HepG2 (cell line): Measurements from ENCODE around the gene PTGDS. TPM values are rescaled to one million over a fixed set of nuclear protein-coding genes. Genes with fewer than 3 reads are reported as not detected.
A peak's percentile ranks its signal among the peaks of the same experiment; 100 is the strongest.

Experiments used
- IKZF4 ChIP-seq: sonication (generic); formaldehyde crosslinking; IDR thresholded peaks from 2 replicates; pipeline ENCODE4 v1.5.1; 2020; ENCODE audit warnings: borderline replicate concordance, mild to moderate bottlenecking, low read depth, missing genetic modification reagents; ENCODE audit errors: not compliant biosample characterization
- MAF1 ChIP-seq: sonication (generic); formaldehyde crosslinking; IDR thresholded peaks from 2 replicates; pipeline ENCODE4 v1.5.0; 2020; ENCODE audit warnings: missing genetic modification reagents, borderline replicate concordance
- PAX8 ChIP-seq: sonication (generic); formaldehyde crosslinking; IDR thresholded peaks from 2 replicates; pipeline ENCODE4 v1.8.0; 2022; ENCODE audit warnings: mild to moderate bottlenecking, missing genetic modification reagents, borderline replicate concordance
- PHF21A ChIP-seq: sonication (generic); formaldehyde crosslinking; IDR thresholded peaks from 2 replicates; pipeline ENCODE4 v1.5.0; 2020; ENCODE audit warnings: mild to moderate bottlenecking, missing genetic modification reagents
- POLR2G ChIP-seq: fragments of 200-400 bp; formaldehyde crosslinking; IDR thresholded peaks from 2 replicates; pipeline ENCODE4 v1.6.1; 2018; ENCODE audit warnings: mild to moderate bottlenecking, low read depth, low read length, moderate library complexity
- RBFOX2 ChIP-seq: fragments of 200-400 bp; formaldehyde crosslinking; IDR thresholded peaks from 2 replicates; pipeline ENCODE4 v1.6.1; 2017; ENCODE audit warnings: low read depth, mild to moderate bottlenecking, low read length
- TMF1 ChIP-seq: sonication (generic); formaldehyde crosslinking; IDR thresholded peaks from 2 replicates; pipeline ENCODE4 v1.8.1; 2022; ENCODE audit warnings: low read depth, missing genetic modification reagents
- ZNF160 ChIP-seq: sonication (generic); formaldehyde crosslinking; IDR thresholded peaks from 2 replicates; pipeline ENCODE4 v1.8.0; 2022; ENCODE audit warnings: mild to moderate bottlenecking, inconsistent platforms, missing genetic modification reagents
- ZNF34 ChIP-seq: sonication (generic); formaldehyde crosslinking; IDR thresholded peaks from 2 replicates; pipeline ENCODE4 v1.4.0; 2020; ENCODE audit warnings: mild to moderate bottlenecking, missing genetic modification reagents, borderline replicate concordance
- ZNF431 ChIP-seq: sonication (generic); formaldehyde crosslinking; IDR thresholded peaks from 2 replicates; pipeline ENCODE4 v1.9.0; 2022; ENCODE audit warnings: missing genetic modification reagents, low read depth, mild to moderate bottlenecking, borderline replicate concordance
- ZNF672 ChIP-seq: sonication (generic); formaldehyde crosslinking; IDR thresholded peaks from 2 replicates; pipeline ENCODE4 v1.8.1; 2022; ENCODE audit warnings: missing genetic modification reagents
- ZNF775 ChIP-seq: sonication (generic); formaldehyde crosslinking; IDR thresholded peaks from 2 replicates; pipeline ENCODE4 v1.4.0; 2020; ENCODE audit warnings: missing genetic modification reagents, mild to moderate bottlenecking, moderate library complexity, borderline replicate concordance
- ZNF777 ChIP-seq: sonication (generic); formaldehyde crosslinking; IDR thresholded peaks from 2 replicates; pipeline ENCODE4 v1.4.0; 2020; ENCODE audit warnings: missing genetic modification reagents
- polyA plus RNA-seq, 8 experiments: library from polyadenylated mRNA; depleted of rRNA in 3 of 8; stranded (reverse) in 7 of 8; unstranded in 1 of 8; fragments of >200 nt; fragmentation: Illumina TruSeq in 4 of 8; extraction: Trizol in 4 of 8; gene quantifications; 2 replicates each; pipeline versions ENCODE4 v1.2.1 to v1.2.3, GENCODE V29; 2011 to 2016; ENCODE audit warnings: low read depth in 4 of 8, missing spikeins in 1 of 8, mixed read lengths in 1 of 8; ENCODE audit not compliant: insufficient read depth in 1 of 8
- total RNA-seq, 5 experiments: library from RNA; depleted of rRNA; stranded (reverse); fragments of >200 nt; fragmentation: Illumina TruSeq; extraction: Trizol; gene quantifications; 2 replicates each; pipeline ENCODE4 v1.2.3, GENCODE V29; 2016; ENCODE audit warnings: low read depth in 1 of 5
- TF ChIP-seq, protein P1 (sequence below), 2 experiments: sonication (generic) in 1 of 2; formaldehyde crosslinking in 1 of 2; IDR thresholded peaks; 2 replicates each; pipeline versions ENCODE4 v1.6.1 to v1.9.0; 2014 to 2022; ENCODE audit warnings: antibody characterized with exemption in 1 of 2, borderline replicate concordance in 1 of 2, inconsistent platforms in 1 of 2, low read depth in 1 of 2, missing genetic modification reagents in 1 of 2
- TF ChIP-seq, protein P2 (sequence below): sonication (generic); formaldehyde crosslinking; IDR thresholded peaks from 2 replicates; pipeline ENCODE4 v1.4.0; 2020; ENCODE audit warnings: mild to moderate bottlenecking, missing genetic modification reagents
- TF ChIP-seq, protein P3 (sequence below): sonication (generic); formaldehyde crosslinking; IDR thresholded peaks from 2 replicates; pipeline ENCODE4 v1.5.0; 2020; ENCODE audit warnings: missing genetic modification reagents, mild to moderate bottlenecking, borderline replicate concordance
- TF ChIP-seq, protein P4 (sequence below): sonication (generic); formaldehyde crosslinking; IDR thresholded peaks from 2 replicates; pipeline ENCODE4 v1.4.0; 2020; ENCODE audit warnings: mild to moderate bottlenecking, missing genetic modification reagents

The PTGDS gene
- total and polyA plus RNA-seq, 2 of the 13 experiments (the other 11 are each of a cell fraction or from before 2014, with no cell fraction given): 0.33 to 0.50 TPM

DNA sequence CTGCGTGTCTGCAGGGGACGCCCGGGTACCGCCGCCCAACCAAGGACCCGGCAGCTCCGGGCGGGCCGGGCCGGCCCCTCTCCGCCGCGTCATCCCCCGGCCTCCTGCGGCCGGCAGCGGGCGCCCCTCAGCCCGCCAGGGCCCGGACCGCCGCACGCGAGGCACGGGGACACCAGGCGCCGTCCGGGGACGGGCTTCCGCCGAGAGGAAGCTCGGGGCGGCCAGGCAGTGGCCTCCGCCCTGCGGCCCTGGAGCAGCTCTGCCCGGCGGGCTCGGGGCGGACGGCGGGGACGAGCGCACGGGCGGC lies 33.1 kb upstream of the PTGDS start (continued):
- TF ChIP-seq, protein P1, sequence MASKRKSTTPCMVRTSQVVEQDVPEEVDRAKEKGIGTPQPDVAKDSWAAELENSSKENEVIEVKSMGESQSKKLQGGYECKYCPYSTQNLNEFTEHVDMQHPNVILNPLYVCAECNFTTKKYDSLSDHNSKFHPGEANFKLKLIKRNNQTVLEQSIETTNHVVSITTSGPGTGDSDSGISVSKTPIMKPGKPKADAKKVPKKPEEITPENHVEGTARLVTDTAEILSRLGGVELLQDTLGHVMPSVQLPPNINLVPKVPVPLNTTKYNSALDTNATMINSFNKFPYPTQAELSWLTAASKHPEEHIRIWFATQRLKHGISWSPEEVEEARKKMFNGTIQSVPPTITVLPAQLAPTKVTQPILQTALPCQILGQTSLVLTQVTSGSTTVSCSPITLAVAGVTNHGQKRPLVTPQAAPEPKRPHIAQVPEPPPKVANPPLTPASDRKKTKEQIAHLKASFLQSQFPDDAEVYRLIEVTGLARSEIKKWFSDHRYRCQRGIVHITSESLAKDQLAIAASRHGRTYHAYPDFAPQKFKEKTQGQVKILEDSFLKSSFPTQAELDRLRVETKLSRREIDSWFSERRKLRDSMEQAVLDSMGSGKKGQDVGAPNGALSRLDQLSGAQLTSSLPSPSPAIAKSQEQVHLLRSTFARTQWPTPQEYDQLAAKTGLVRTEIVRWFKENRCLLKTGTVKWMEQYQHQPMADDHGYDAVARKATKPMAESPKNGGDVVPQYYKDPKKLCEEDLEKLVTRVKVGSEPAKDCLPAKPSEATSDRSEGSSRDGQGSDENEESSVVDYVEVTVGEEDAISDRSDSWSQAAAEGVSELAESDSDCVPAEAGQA (IDR thresholded peaks at IDR 0.05; ENCODE audit: low read depth): no peak
- TF ChIP-seq, protein P1 (CRISPR knock-in tag; IDR thresholded peaks at IDR 0.05; ENCODE audit: borderline replicate concordance): 0 out of 2 replicates have a peak, but pooled peaks have one; percentile 46
- TF ChIP-seq, protein P2, sequence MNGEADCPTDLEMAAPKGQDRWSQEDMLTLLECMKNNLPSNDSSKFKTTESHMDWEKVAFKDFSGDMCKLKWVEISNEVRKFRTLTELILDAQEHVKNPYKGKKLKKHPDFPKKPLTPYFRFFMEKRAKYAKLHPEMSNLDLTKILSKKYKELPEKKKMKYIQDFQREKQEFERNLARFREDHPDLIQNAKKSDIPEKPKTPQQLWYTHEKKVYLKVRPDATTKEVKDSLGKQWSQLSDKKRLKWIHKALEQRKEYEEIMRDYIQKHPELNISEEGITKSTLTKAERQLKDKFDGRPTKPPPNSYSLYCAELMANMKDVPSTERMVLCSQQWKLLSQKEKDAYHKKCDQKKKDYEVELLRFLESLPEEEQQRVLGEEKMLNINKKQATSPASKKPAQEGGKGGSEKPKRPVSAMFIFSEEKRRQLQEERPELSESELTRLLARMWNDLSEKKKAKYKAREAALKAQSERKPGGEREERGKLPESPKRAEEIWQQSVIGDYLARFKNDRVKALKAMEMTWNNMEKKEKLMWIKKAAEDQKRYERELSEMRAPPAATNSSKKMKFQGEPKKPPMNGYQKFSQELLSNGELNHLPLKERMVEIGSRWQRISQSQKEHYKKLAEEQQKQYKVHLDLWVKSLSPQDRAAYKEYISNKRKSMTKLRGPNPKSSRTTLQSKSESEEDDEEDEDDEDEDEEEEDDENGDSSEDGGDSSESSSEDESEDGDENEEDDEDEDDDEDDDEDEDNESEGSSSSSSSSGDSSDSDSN: peak; percentile 47; the same call in 1 of the 2 replicates
- TF ChIP-seq, protein P3, sequence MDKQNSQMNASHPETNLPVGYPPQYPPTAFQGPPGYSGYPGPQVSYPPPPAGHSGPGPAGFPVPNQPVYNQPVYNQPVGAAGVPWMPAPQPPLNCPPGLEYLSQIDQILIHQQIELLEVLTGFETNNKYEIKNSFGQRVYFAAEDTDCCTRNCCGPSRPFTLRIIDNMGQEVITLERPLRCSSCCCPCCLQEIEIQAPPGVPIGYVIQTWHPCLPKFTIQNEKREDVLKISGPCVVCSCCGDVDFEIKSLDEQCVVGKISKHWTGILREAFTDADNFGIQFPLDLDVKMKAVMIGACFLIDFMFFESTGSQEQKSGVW: no peak
- TF ChIP-seq ZNF777 (CRISPR knock-in tag) (peak; percentile 73), ZNF160 (CRISPR knock-in tag) (no peak), TMF1 (0 out of 2 replicates have a peak, but pooled peaks have one; percentile 45), MAF1 (CRISPR knock-in tag) (no peak), RBFOX2 (peak; percentile 58), ZNF672 (CRISPR knock-in tag) (0 out of 2 replicates have a peak, but pooled peaks have one; percentile 41), ZNF775 (CRISPR knock-in tag) (no peak), ZNF431 (CRISPR knock-in tag) (0 out of 2 replicates have a peak, but pooled peaks have one; percentile 6), PAX8 (0 out of 2 replicates have a peak, but pooled peaks have one; percentile 31), ZNF34 (CRISPR knock-in tag) (peak; percentile 47; the same call in 1 of the 2 replicates), POLR2G (peak; percentile 62), PHF21A (CRISPR knock-in tag) (no peak), IKZF4 (peak; percentile 13)
- TF ChIP-seq, protein P4, sequence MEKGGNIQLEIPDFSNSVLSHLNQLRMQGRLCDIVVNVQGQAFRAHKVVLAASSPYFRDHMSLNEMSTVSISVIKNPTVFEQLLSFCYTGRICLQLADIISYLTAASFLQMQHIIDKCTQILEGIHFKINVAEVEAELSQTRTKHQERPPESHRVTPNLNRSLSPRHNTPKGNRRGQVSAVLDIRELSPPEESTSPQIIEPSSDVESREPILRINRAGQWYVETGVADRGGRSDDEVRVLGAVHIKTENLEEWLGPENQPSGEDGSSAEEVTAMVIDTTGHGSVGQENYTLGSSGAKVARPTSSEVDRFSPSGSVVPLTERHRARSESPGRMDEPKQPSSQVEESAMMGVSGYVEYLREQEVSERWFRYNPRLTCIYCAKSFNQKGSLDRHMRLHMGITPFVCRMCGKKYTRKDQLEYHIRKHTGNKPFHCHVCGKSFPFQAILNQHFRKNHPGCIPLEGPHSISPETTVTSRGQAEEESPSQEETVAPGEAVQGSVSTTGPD (CRISPR knock-in tag): no peak
